CD14-positive monocyte (primary cell): Measurements from ENCODE around the gene SLC38A10. TPM values are rescaled to one million over a fixed set of nuclear protein-coding genes. Genes with fewer than 3 reads are reported as not detected.

Source experiments
- DNase-seq, 3 donors: peaks; one replicate each; pipeline ENCODE4 v3.0.0-alpha.2; 2011 to 2022
- H2AFZ ChIP-seq: 2 replicates; pipeline ENCODE4 v1.6.0; 2012; ENCODE audit warnings: mild to moderate bottlenecking, low read depth, low read length, inconsistent platforms; ENCODE audit not compliant: insufficient read depth, poor library complexity, severe bottlenecking
- H3K27ac ChIP-seq, 2 donors: 1 replicate in 1 of 2; 2 replicates in 1 of 2; pipeline ENCODE4 v1.5.1; 2012 to 2013; ENCODE audit warnings: low read length in 2 of 2, control low read depth in 1 of 2, inconsistent platforms in 1 of 2, low read depth in 1 of 2, mild to moderate bottlenecking in 1 of 2
- H3K27me3 ChIP-seq, 2 donors: one replicate each; pipeline versions ENCODE4 v1.6.0 to v1.6.1; 2011 to 2013; ENCODE audit warnings: low read length in 2 of 2; ENCODE audit not compliant: control insufficient read depth in 2 of 2, insufficient read depth in 2 of 2
- H3K36me3 ChIP-seq, 2 donors: replicated peaks in 1 of 2; 1 replicate in 1 of 2; 2 replicates in 1 of 2; pipeline versions ENCODE4 v1.5.1 to v1.6.1; 2012 to 2013; ENCODE audit warnings: low read length in 2 of 2, control low read depth in 1 of 2, inconsistent platforms in 1 of 2, mild to moderate bottlenecking in 1 of 2; ENCODE audit not compliant: insufficient read depth in 2 of 2, control insufficient read depth in 1 of 2
- H3K4me1 ChIP-seq, 2 donors: 1 replicate in 1 of 2; 2 replicates in 1 of 2; pipeline versions ENCODE4 v1.5.1 to v1.6.1; 2012 to 2013; ENCODE audit warnings: low read length in 2 of 2, control low read depth in 1 of 2, inconsistent platforms in 1 of 2, mild to moderate bottlenecking in 1 of 2, moderate library complexity in 1 of 2; ENCODE audit not compliant: insufficient read depth in 2 of 2, control insufficient read depth in 1 of 2
- H3K4me2 ChIP-seq: replicated peaks from 2 replicates; pipeline ENCODE3; 2012; ENCODE audit warnings: low read length, moderate library complexity, mild to moderate bottlenecking; ENCODE audit not compliant: poor library complexity, severe bottlenecking; ENCODE audit errors: extremely low read depth
- H3K4me3 ChIP-seq, 3 experiments: fragments of 200-600 bp in 1 of 3; sonication (generic) in 1 of 3; replicated peaks in 1 of 3; 1 replicate in 2 of 3; 2 replicates in 1 of 3; pipeline ENCODE4 v1.5.1; 2011 to 2013; ENCODE audit warnings: low read length in 3 of 3, mild to moderate bottlenecking in 3 of 3, control low read depth in 2 of 3, low read depth in 2 of 3, inconsistent platforms in 1 of 3, moderate library complexity in 1 of 3
- H3K79me2 ChIP-seq: 2 replicates; pipeline ENCODE4 v1.6.0; 2012; ENCODE audit warnings: mild to moderate bottlenecking, control low read depth, inconsistent platforms, low read length, moderate library complexity; ENCODE audit not compliant: insufficient read depth
- H3K9ac ChIP-seq: 2 replicates; pipeline ENCODE4 v1.6.0; 2017; ENCODE audit warnings: low read length, mild to moderate bottlenecking; ENCODE audit not compliant: insufficient read depth, poor library complexity, severe bottlenecking
- H3K9me3 ChIP-seq, 2 donors: replicated peaks in 1 of 2; 1 replicate in 1 of 2; 2 replicates in 1 of 2; pipeline versions ENCODE4 v1.5.1 to v1.6.1; 2012 to 2013; ENCODE audit warnings: low read length in 2 of 2, control low read depth in 1 of 2; ENCODE audit not compliant: control insufficient read depth in 1 of 2, insufficient read depth in 1 of 2
- H4K20me1 ChIP-seq: 2 replicates; pipeline ENCODE4 v1.6.0; 2012; ENCODE audit warnings: mild to moderate bottlenecking, low read length, control low read depth, moderate library complexity; ENCODE audit not compliant: insufficient read depth
- H3K27ac Mint-ChIP-seq, 7 donors: one replicate each; pipeline ENCODE4 v1.8.0; 2020; ENCODE audit warnings: mild to moderate bottlenecking in 7 of 7, mixed read lengths in 7 of 7, moderate library complexity in 6 of 7, inconsistent platforms in 2 of 7
- H3K27me3 Mint-ChIP-seq, 3 donors: one replicate each; pipeline ENCODE4 v1.8.0; 2021 to 2022; ENCODE audit warnings: low read depth in 3 of 3, mild to moderate bottlenecking in 3 of 3, mixed read lengths in 3 of 3, moderate library complexity in 3 of 3, inconsistent platforms in 1 of 3
- H3K36me3 Mint-ChIP-seq, 2 donors: one replicate each; pipeline ENCODE4 v1.8.0; 2020; ENCODE audit warnings: mixed read lengths in 2 of 2, inconsistent platforms in 1 of 2, mild to moderate bottlenecking in 1 of 2
- H3K4me1 Mint-ChIP-seq: one replicate; pipeline ENCODE4 v1.8.0; 2020; ENCODE audit warnings: mild to moderate bottlenecking, mixed read lengths
- H3K4me3 Mint-ChIP-seq, 2 donors: one replicate each; pipeline ENCODE4 v1.8.0; 2020; ENCODE audit warnings: mild to moderate bottlenecking in 2 of 2, mixed read lengths in 2 of 2, moderate library complexity in 1 of 2
- H3K9me3 Mint-ChIP-seq, 7 donors: one replicate each; pipeline ENCODE4 v1.8.0; 2020 to 2022; ENCODE audit warnings: mixed read lengths in 7 of 7, mild to moderate bottlenecking in 6 of 7, moderate library complexity in 6 of 7, inconsistent platforms in 2 of 7
- WGBS: methylation state at CpG from one replicate; pipeline ENCODE4 v1.1.5; 2013; ENCODE audit warnings: missing lambda C conversion rate; ENCODE audit not compliant: insufficient coverage; 5-methylcytosine and 5-hydroxymethylcytosine counted together
- intact Hi-C, 2 donors: fragments of 100-400 bp; cut with micrococcal nuclease; formaldehyde crosslinking; loops; one replicate each; pipeline versions ENCODE4 v1.15.0 to v1.15.1; 2023
- polyA plus RNA-seq, 3 donors: library from polyadenylated mRNA; depleted of rRNA in 1 of 3; unstranded in 2 of 3; stranded (reverse) in 1 of 3; fragments of 300-500 nt in 2 of 3; fragments of >200 nt in 1 of 3; fragmentation: Illumina TruSeq in 2 of 3; gene quantifications; 1 replicate in 2 of 3; 2 replicates in 1 of 3; pipeline ENCODE4 v1.2.3, GENCODE V29; 2012 to 2021
- TF ChIP-seq, protein P1 (sequence below): fragments of 200-600 bp; IDR thresholded peaks from one replicate; pipeline ENCODE4 v1.8.0; 2022; ENCODE audit warnings: antibody characterized with exemption, mild to moderate bottlenecking

The SLC38A10 gene
- polyA plus RNA-seq, 3 donors = 50.8 to 76.1 (median 68.4) TPM

- Mint-ChIP-seq H3K36me3 (peaks cover 26 to 50% of the 10 kb centered on the region in 2 donors), H3K4me3 (peak overlapping the region in 1 of 2 donors; percentile 47), H3K27me3 (no peaks in the 10 kb centered on the region), H3K9me3 (peaks cover 0 to 2% (median 0%) of the 10 kb centered on the region in 7 donors), H3K27ac (peak overlapping the region in 3 of 7 donors; percentile 46 to 80 (median 60)), H3K4me1 (peaks cover 31% of the 10 kb centered on the region)
- no peak for DNase-seq
- Histone ChIP-seq H2AFZ (no peak overlapping the region), H3K4me3 (no peak overlapping the region), H3K27me3 (no peaks in the 10 kb centered on the region), H4K20me1 (peaks cover 29% of the 10 kb centered on the region), H3K79me2 (peaks cover 6% of the 10 kb centered on the region), H3K9ac (no peak overlapping the region), H3K9me3 (no peaks in the 10 kb centered on the region), H3K27ac (peak overlapping the region in 1 of 2 donors; percentile 72), H3K4me2 (no peak overlapping the region), H3K4me1 (peaks cover 31 to 35% of the 10 kb centered on the region in 2 donors), H3K36me3 (peaks cover 48 to 52% of the 10 kb centered on the region in 2 donors)
- 95% methylated on average over 8 of the region's 14 CpGs for WGBS
- TF ChIP-seq, protein P1, sequence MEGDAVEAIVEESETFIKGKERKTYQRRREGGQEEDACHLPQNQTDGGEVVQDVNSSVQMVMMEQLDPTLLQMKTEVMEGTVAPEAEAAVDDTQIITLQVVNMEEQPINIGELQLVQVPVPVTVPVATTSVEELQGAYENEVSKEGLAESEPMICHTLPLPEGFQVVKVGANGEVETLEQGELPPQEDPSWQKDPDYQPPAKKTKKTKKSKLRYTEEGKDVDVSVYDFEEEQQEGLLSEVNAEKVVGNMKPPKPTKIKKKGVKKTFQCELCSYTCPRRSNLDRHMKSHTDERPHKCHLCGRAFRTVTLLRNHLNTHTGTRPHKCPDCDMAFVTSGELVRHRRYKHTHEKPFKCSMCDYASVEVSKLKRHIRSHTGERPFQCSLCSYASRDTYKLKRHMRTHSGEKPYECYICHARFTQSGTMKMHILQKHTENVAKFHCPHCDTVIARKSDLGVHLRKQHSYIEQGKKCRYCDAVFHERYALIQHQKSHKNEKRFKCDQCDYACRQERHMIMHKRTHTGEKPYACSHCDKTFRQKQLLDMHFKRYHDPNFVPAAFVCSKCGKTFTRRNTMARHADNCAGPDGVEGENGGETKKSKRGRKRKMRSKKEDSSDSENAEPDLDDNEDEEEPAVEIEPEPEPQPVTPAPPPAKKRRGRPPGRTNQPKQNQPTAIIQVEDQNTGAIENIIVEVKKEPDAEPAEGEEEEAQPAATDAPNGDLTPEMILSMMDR = no peak
- intact Hi-C loops = loop anchor here in 1 of 2 donors (10.0 kb wide), 1 partner anchor 195 kb away; the partner anchor contains the start of gene BAIAP2
Measured at GRCh38 chr17:81229666-81229920, 65.5 kb downstream of the SLC38A10 start.

DNA sequence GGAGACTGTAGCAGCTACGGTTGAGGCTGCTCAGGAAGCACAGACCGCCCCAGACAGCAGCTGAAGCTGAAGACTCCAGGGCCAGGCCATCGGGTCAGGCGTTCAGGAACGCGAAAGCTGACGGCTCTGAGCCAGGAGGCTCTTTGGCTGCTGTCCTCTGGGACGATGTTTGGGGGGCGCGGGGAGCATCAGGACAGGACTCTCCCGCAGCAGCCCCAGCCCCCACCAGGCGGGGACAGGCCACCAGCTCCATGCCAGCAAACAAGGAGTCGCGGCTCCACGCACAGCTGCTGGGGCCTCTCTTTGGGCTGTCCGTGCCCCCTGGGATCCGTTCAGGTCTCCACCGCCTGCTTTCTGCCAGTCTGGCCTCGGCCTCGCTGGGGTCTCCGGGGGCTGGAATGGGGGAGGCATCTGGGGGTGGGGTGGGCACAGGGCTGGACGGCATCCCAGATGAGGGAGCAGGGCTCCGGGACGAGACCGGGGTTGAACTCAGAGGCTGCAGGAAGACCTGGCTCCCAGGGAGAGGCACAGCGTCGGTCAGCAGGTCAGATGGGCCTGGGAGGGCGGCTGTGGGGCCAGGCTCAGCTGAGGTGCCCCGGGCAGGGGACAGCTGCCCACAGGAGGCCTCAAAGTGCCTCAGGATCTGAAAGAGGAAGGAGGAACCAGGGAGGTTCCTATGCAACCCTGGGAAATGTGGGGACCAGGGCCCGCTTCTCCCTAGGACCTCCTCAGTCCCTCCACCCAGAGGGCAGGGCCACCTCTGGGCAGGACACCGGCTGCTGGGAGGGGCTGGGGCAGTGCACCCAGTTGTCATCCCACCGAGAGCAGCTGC, 66.1 kb downstream of the SLC38A10 start:
- H3K27ac Mint-ChIP-seq = peak overlapping the region; percentile 70 to 87 (median 79)
- peaks cover 34% of the 10 kb centered on the region for H3K4me1 Mint-ChIP-seq
- intact Hi-C loops = loop anchor here in 1 of 2 donors (10.0 kb wide), 1 partner anchor 194 kb away; the partner anchor contains the start of gene BAIAP2
- peak overlapping the region in 1 of 3 experiments; percentile 34 for H3K4me3 ChIP-seq
- H3K4me2 ChIP-seq = peak overlapping the region; percentile 31
- H3K36me3 Mint-ChIP-seq = peaks cover 24 to 44% of the 10 kb centered on the region in 2 donors
- H3K27ac ChIP-seq = peak overlapping the region; percentile 54 to 72
- no peaks in the 10 kb centered on the region for H3K27me3 ChIP-seq
- peaks cover under 1% of the 10 kb centered on the region for H3K79me2 ChIP-seq
- H3K27me3 Mint-ChIP-seq = no peaks in the 10 kb centered on the region
- H3K36me3 ChIP-seq = peaks cover 47 to 48% of the 10 kb centered on the region in 2 donors
- 74% methylated on average over 29 of the region's 32 CpGs for WGBS
- H3K9me3 ChIP-seq = no peaks in the 10 kb centered on the region
- DNase-seq = no peak
- H4K20me1 ChIP-seq = peaks cover 23% of the 10 kb centered on the region
- TF ChIP-seq, protein P1 = no peak
- peaks cover 0 to 2% (median 0%) of the 10 kb centered on the region in 7 donors for H3K9me3 Mint-ChIP-seq
- peak overlapping the region; percentile 19 for H3K9ac ChIP-seq
- peak overlapping the region in 1 of 2 donors; percentile 75 for H3K4me3 Mint-ChIP-seq
- peaks cover 34 to 38% of the 10 kb centered on the region in 2 donors for H3K4me1 ChIP-seq
- peak overlapping the region; percentile 38 for H2AFZ ChIP-seq
